Hepatocyte (in vitro differentiated cells): ENCODE measurements around the gene FILIP1L. TPM values are rescaled to one million over a fixed set of nuclear protein-coding genes. Genes with fewer than 3 reads are reported as not detected.

ENCODE experiments used
- DNase-seq: peaks from one replicate; pipeline ENCODE4 v3.0.0-alpha.2; 2016; ENCODE audit warnings: low spot score
- H2AFZ ChIP-seq: fragments of 200-600 bp; sonication (generic); 2 replicates; pipeline ENCODE4 v1.6.0; 2016; ENCODE audit warnings: antibody characterized with exemption, mild to moderate bottlenecking
- H3K27ac ChIP-seq: fragments of 200-600 bp; sonication (generic); 2 replicates; pipeline ENCODE4 v1.5.1; 2016; ENCODE audit warnings: mild to moderate bottlenecking
- H3K27me3 ChIP-seq: fragments of 200-600 bp; sonication (generic); 2 replicates; pipeline ENCODE4 v1.6.1; 2016
- H3K36me3 ChIP-seq: fragments of 200-600 bp; sonication (generic); replicated peaks from 2 replicates; pipeline ENCODE4 v1.5.1; 2016; ENCODE audit warnings: low read depth; ENCODE audit not compliant: insufficient read depth
- H3K4me1 ChIP-seq: fragments of 200-600 bp; sonication (generic); 2 replicates; pipeline ENCODE4 v1.5.1; 2016; ENCODE audit warnings: mild to moderate bottlenecking, moderate library complexity; ENCODE audit not compliant: insufficient read depth
- H3K4me2 ChIP-seq: fragments of 200-600 bp; sonication (generic); 2 replicates; pipeline ENCODE4 v1.6.0; 2016
- H3K4me3 ChIP-seq: fragments of 200-600 bp; sonication (generic); 2 replicates; pipeline ENCODE4 v1.5.1; 2016; ENCODE audit warnings: mild to moderate bottlenecking
- H3K79me2 ChIP-seq: fragments of 200-600 bp; sonication (generic); 2 replicates; pipeline ENCODE4 v1.6.0; 2017; ENCODE audit warnings: mild to moderate bottlenecking
- H3K9me2 ChIP-seq: fragments of 200-600 bp; sonication (generic); replicated peaks from 2 replicates; pipeline ENCODE4 v1.6.0; 2017; ENCODE audit warnings: mild to moderate bottlenecking; ENCODE audit not compliant: insufficient read depth
- H3K9me3 ChIP-seq: fragments of 200-600 bp; sonication (generic); 2 replicates; pipeline ENCODE4 v1.5.1; 2016; ENCODE audit warnings: low read depth, mild to moderate bottlenecking
- H4K20me1 ChIP-seq: fragments of 200-600 bp; sonication (generic); 2 replicates; pipeline ENCODE4 v1.6.0; 2016; ENCODE audit warnings: mild to moderate bottlenecking; ENCODE audit not compliant: insufficient read depth, poor library complexity, severe bottlenecking
- CTCF ChIP-seq: fragments of 200-600 bp; sonication (generic); IDR thresholded peaks from 2 replicates; pipeline ENCODE4 v1.5.1; 2016; ENCODE audit warnings: antibody characterized with exemption, mild to moderate bottlenecking; ENCODE audit not compliant: poor library complexity
- EZH2 ChIP-seq: fragments of 200-600 bp; sonication (generic); IDR thresholded peaks from 2 replicates; pipeline ENCODE4 v1.6.1; 2016; ENCODE audit warnings: antibody characterized with exemption, mild to moderate bottlenecking, borderline replicate concordance
- EZH2phosphoT487 ChIP-seq: fragments of 200-600 bp; sonication (generic); IDR thresholded peaks from one replicate; pipeline ENCODE4 v1.6.1; 2018; ENCODE audit warnings: antibody characterized with exemption, mild to moderate bottlenecking, low read depth, moderate library complexity; ENCODE audit not compliant: unreplicated experiment, severe bottlenecking
- WGBS: methylation state at CpG from one replicate; pipeline ENCODE4 v1.1.6; 2016; ENCODE audit warnings: low lambda C conversion rate; ENCODE audit errors: missing lambda C conversion rate; 5-methylcytosine and 5-hydroxymethylcytosine counted together
- polyA plus RNA-seq: library from polyadenylated mRNA; unstranded; fragments of >200 nt; fragmentation: Nextera tagmentation; extraction: Ambion mirVana; gene quantifications from 2 replicates; pipeline ENCODE4 v1.2.1, GENCODE V29; 2016
- total RNA-seq: library from RNA; depleted of rRNA; stranded (reverse); fragments of >200 nt; gene quantifications from 2 replicates; pipeline ENCODE4 v1.2.3, GENCODE V29; 2014

Gene FILIP1L
- total and polyA plus RNA-seq, 2 experiments from 2014 or later: 48.2 to 49.4 TPM

- under 1% methylated on average over 6 of the region's 6 CpGs for WGBS
- Histone ChIP-seq H3K4me3 (peak overlapping the region; percentile 36), H3K4me2 (peak overlapping the region; percentile 74), H3K79me2 (peaks cover 61% of the 10 kb centered on the region), H4K20me1 (no peaks in the 10 kb centered on the region), H3K36me3 (no peaks in the 10 kb centered on the region), H2AFZ (peak overlapping the region; percentile 32), H3K27ac (peak overlapping the region; percentile 96), H3K9me2 (no peaks in the 10 kb centered on the region), H3K27me3 (no peaks in the 10 kb centered on the region), H3K4me1 (peaks cover 13% of the 10 kb centered on the region), H3K9me3 (no peaks in the 10 kb centered on the region)
- no peak for TF ChIP-seq EZH2
- TF ChIP-seq EZH2phosphoT487: no peak
- no peak for TF ChIP-seq CTCF
- DNase-seq: peak; percentile 43
These were observed 238.7 kb downstream of the FILIP1L start for GRCh38 chr3:99875581-99875928.

GRCh38 chr3:99874237-99875002 lies 239.9 kb downstream of the FILIP1L start:
- H3K9me3 ChIP-seq: no peaks in the 10 kb centered on the region
- H3K4me3 ChIP-seq: peak overlapping the region; percentile 36
- H3K9me2 ChIP-seq: no peaks in the 10 kb centered on the region
- peak overlapping the region; percentile 96 for H3K27ac ChIP-seq
- H3K27me3 ChIP-seq: no peaks in the 10 kb centered on the region
- 44% methylated on average over 3 of the region's 3 CpGs for WGBS
- no peak for DNase-seq
- no peaks in the 10 kb centered on the region for H4K20me1 ChIP-seq
- H3K36me3 ChIP-seq: no peaks in the 10 kb centered on the region
- peaks cover 25% of the 10 kb centered on the region for H3K4me1 ChIP-seq
- peaks cover 72% of the 10 kb centered on the region for H3K79me2 ChIP-seq
- peak overlapping the region; percentile 74 for H3K4me2 ChIP-seq
- TF ChIP-seq EZH2phosphoT487: no peak
- TF ChIP-seq CTCF: no peak
- TF ChIP-seq EZH2: no peak
- H2AFZ ChIP-seq: no peak overlapping the region

GRCh38 chr3:99873269-99874102 lies 240.8 kb downstream of the FILIP1L start:
- Histone ChIP-seq H3K4me1 (peaks cover 34% of the 10 kb centered on the region), H3K4me2 (peak overlapping the region; percentile 74), H3K4me3 (peak overlapping the region; percentile 36), H3K27me3 (no peaks in the 10 kb centered on the region), H4K20me1 (no peaks in the 10 kb centered on the region), H3K27ac (peak overlapping the region; percentile 96), H3K9me3 (no peaks in the 10 kb centered on the region), H2AFZ (no peak overlapping the region), H3K9me2 (no peaks in the 10 kb centered on the region), H3K36me3 (no peaks in the 10 kb centered on the region), H3K79me2 (peaks cover 82% of the 10 kb centered on the region)
- 34% methylated on average over 2 of the region's 2 CpGs for WGBS
- TF ChIP-seq EZH2: no peak
- TF ChIP-seq CTCF: no peak
- no peak for TF ChIP-seq EZH2phosphoT487
- DNase-seq: no peak
